Mucosa of stomach (tissue), 1 donor: Measurements from ENCODE around the gene LILRA2.
"Not testable (repeated sequence)": the region's sequence is repeated elsewhere in the genome, so short reads cannot be mapped to it uniquely, and the experiment has no call there.

Experiments
- H3K27me3 ChIP-seq: one replicate; pipeline ENCODE4 v1.7.0; 2013; ENCODE audit warnings: mild to moderate bottlenecking, low read length; ENCODE audit not compliant: control insufficient read depth, insufficient read depth
- H3K36me3 ChIP-seq: one replicate; pipeline ENCODE4 v1.7.0; 2013; ENCODE audit warnings: low read length; ENCODE audit not compliant: control insufficient read depth, insufficient read depth
- H3K4me1 ChIP-seq: one replicate; pipeline ENCODE4 v1.7.0; 2013; ENCODE audit warnings: mild to moderate bottlenecking, low read length; ENCODE audit not compliant: control insufficient read depth, insufficient read depth
- H3K4me3 ChIP-seq: one replicate; pipeline ENCODE4 v1.7.0; 2013; ENCODE audit warnings: low read length
- H3K9ac ChIP-seq: one replicate; pipeline ENCODE4 v1.7.0; 2013; ENCODE audit warnings: mild to moderate bottlenecking, low read length, moderate library complexity
- H3K9me3 ChIP-seq: one replicate; pipeline ENCODE4 v1.7.0; 2013; ENCODE audit warnings: mild to moderate bottlenecking, low read length, moderate library complexity; ENCODE audit not compliant: control insufficient read depth
- donor health status: Pancreatic carcinoma.

The LILRA2 gene

DNA sequence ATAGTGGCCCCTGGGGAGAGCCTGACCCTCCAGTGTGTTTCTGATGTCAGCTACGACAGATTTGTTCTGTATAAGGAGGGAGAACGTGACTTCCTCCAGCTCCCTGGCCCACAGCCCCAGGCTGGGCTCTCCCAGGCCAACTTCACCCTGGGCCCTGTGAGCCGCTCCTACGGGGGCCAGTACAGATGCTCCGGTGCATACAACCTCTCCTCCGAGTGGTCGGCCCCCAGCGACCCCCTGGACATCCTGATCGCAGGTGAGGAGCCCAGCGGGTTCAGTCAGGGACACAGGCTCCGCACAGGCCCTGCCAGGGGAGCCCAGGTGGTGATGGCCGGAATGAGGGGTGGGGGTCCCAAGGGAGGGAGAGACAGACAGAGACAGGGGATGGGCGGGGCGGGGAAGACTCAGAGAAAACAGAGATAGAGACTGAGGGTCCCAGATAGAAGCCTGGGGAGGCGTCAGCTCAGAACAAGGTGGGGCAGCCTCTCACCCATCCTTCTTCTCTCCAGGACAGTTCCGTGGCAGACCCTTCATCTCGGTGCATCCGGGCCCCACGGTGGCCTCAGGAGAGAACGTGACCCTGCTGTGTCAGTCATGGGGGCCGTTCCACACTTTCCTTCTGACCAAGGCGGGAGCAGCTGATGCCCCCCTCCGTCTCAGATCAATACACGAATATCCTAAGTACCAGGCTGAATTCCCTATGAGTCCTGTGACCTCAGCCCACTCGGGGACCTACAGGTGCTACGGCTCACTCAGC lies 22.3 kb downstream of the LILRA2 start:
- H3K4me3 ChIP-seq, H3K36me3 ChIP-seq, H3K4me1 ChIP-seq, H3K27me3 ChIP-seq, H3K9ac ChIP-seq, H3K9me3 ChIP-seq: not testable (repeated sequence)

GRCh38 chr19:54600212-54600611 lies 26.6 kb downstream of the LILRA2 start:
- Histone ChIP-seq H3K4me3 (no peak overlapping the region), H3K9ac (no peak overlapping the region), H3K27me3 (no peaks in the 10 kb centered on the region), H3K4me1 (no peaks in the 10 kb centered on the region), H3K9me3 (no peaks in the 10 kb centered on the region), H3K36me3 (no peaks in the 10 kb centered on the region)

DNA sequence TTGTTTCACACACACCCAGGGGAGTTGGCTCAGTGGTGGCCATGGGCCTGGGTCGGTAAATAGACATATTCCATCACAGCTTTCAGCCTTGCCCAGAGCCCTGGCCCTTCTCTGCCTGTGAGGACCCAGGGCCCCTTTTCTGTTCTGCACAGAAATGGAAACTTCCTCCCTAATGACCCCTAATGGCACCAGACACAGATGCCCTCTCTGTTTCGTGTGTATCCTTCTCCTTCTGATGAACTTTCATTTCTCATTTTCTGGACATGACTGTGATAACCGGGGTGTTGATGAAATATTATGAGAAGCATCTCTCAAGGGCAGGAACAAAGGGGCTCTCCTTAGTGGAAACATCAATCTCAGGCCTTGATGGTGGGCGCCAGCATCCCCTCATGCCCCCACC lies 32.6 kb downstream of the LILRA2 start:
- no peak overlapping the region for H3K4me3 ChIP-seq
- H3K4me1 ChIP-seq, result no peaks in the 10 kb centered on the region
- H3K36me3 ChIP-seq, result no peaks in the 10 kb centered on the region
- H3K27me3 ChIP-seq, result no peaks in the 10 kb centered on the region
- no peaks in the 10 kb centered on the region for H3K9me3 ChIP-seq
- no peak overlapping the region for H3K9ac ChIP-seq

DNA sequence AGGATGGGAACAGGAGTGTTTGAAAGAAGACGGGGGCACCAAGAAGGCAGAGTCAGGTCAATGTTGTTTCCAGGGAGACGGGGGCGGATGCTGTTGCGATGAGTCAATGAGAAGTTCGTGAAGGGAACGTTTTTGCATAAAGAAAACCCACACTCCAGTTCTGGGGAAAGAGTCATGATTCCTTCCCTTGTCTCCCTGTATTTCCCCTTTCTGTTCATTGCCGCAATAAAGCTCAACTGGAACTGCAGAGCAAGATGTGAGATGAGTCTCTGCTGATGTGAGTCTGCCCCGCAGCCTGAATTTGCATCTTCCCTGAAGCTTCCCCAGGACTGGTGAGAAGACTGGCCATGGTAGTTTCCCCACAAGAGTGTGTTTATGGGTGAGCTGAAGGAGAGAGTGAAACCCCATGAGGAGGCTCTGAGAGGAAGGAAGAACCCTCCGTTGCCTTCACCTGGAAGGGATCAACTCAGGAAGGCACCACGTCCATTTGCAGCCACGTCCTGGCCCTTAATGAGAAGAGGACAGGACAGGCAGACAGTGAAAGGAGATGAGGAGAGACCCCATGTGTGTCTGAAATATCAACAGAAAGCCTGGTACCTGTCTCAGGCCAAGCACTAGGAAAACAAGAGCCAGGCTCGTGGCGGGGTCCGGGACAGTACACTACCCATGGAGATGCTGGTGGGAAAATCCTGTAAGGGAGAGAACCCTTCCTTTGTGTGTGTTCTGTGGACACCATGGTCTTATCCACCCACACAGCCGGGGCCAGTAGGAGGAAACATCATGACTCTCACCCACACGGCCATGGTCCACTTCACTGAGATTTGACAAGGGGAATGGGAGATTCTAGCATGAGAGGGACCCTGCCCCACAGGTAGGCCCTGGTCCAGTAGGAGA lies 33.5 kb downstream of the LILRA2 start:
- H3K4me3 ChIP-seq, result no peak overlapping the region
- H3K27me3 ChIP-seq, result no peaks in the 10 kb centered on the region
- no peaks in the 10 kb centered on the region for H3K9me3 ChIP-seq
- H3K4me1 ChIP-seq, result no peaks in the 10 kb centered on the region
- H3K9ac ChIP-seq, result no peak overlapping the region
- no peaks in the 10 kb centered on the region for H3K36me3 ChIP-seq

GRCh38 chr19:54607785-54608150 lies 34.2 kb downstream of the LILRA2 start:
- Histone ChIP-seq H3K9me3 (no peaks in the 10 kb centered on the region), H3K27me3 (no peaks in the 10 kb centered on the region), H3K9ac (no peak overlapping the region), H3K4me1 (no peaks in the 10 kb centered on the region), H3K4me3 (no peak overlapping the region), H3K36me3 (no peaks in the 10 kb centered on the region)

- Histone ChIP-seq H3K4me1 (no peaks in the 10 kb centered on the region), H3K27me3 (no peaks in the 10 kb centered on the region), H3K9me3 (no peaks in the 10 kb centered on the region), H3K9ac (no peak overlapping the region), H3K4me3 (no peak overlapping the region), H3K36me3 (no peaks in the 10 kb centered on the region)
Observed at GRCh38 chr19:54608205-54608604, 34.6 kb downstream of the LILRA2 start.

GRCh38 chr19:54608792-54609191 lies 35.2 kb downstream of the LILRA2 start:
- Histone ChIP-seq H3K9me3 (no peaks in the 10 kb centered on the region), H3K36me3 (no peaks in the 10 kb centered on the region), H3K27me3 (no peaks in the 10 kb centered on the region), H3K9ac (no peak overlapping the region), H3K4me3 (no peak overlapping the region), H3K4me1 (no peaks in the 10 kb centered on the region)

DNA sequence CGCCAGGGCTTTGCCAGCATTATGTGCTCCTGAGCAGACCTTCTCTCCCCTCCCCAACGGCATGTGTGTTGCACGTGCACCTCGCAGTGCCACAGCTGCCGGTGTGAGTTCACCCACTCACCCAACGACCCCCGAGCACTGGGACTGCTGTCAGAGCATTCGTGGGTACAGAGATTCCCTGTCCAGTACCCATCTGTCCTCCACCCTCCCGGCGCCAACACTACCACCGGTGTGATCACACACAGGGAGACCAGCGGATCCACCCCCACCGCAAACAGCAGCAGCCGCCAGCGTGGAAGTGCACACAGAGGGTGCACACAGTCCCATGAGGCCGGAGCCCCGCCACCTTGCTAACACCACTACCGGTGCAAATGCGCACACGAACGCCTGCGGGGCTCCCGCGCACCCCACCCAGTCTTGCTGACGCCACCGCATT lies 35.8 kb downstream of the LILRA2 start:
- no peaks in the 10 kb centered on the region for H3K9me3 ChIP-seq
- H3K9ac ChIP-seq, result no peak overlapping the region
- no peak overlapping the region for H3K4me3 ChIP-seq
- H3K27me3 ChIP-seq, result no peaks in the 10 kb centered on the region
- H3K36me3 ChIP-seq, result no peaks in the 10 kb centered on the region
- H3K4me1 ChIP-seq, result no peaks in the 10 kb centered on the region

DNA sequence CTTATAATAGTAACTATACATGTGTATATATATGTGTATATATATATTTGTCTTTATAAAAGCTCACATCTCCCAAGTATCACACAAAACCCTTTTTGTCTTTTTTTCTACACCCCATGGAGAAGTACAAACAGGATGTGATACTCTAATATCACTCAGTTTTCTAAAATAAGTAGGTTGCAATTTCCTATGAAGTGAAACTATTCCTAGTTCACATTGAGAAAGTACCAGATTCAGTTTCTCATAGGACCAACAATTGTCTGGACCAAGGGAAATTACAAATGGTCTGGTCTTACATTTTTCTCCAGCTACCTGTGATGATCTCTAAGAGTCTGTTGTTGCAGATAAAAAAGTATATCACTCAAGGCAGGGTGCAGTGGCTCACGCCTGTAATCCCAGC lies 38.8 kb downstream of the LILRA2 start:
- no peaks in the 10 kb centered on the region for H3K4me1 ChIP-seq
- no peaks in the 10 kb centered on the region for H3K9me3 ChIP-seq
- no peaks in the 10 kb centered on the region for H3K27me3 ChIP-seq
- H3K36me3 ChIP-seq, result no peaks in the 10 kb centered on the region
- H3K4me3 ChIP-seq, result no peak overlapping the region
- H3K9ac ChIP-seq, result no peak overlapping the region

GRCh38 chr19:54614726-54615125 lies 41.1 kb downstream of the LILRA2 start:
- no peak overlapping the region for H3K4me3 ChIP-seq
- no peaks in the 10 kb centered on the region for H3K36me3 ChIP-seq
- H3K27me3 ChIP-seq, result no peaks in the 10 kb centered on the region
- H3K9ac ChIP-seq, result no peak overlapping the region
- no peaks in the 10 kb centered on the region for H3K4me1 ChIP-seq
- no peaks in the 10 kb centered on the region for H3K9me3 ChIP-seq

DNA sequence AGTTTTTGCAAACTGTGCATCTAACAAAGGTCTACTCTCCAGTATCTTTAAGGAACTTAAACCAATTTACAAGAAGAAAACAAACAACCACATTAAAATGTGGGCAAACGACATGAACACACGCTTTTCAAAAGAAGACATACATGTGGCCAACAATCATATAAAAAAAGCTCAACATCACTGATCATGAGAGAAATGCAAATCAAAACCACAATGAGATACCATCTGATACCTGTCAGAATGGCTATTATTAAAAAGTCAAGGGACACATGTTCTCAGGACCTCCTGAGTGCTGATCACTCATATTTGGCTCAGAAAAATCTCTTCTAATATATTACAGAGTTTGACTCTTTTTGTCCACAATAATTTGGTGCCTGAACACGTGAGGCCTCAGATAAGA lies 42.5 kb downstream of the LILRA2 start:
- H3K4me1 ChIP-seq, result no peaks in the 10 kb centered on the region
- no peaks in the 10 kb centered on the region for H3K9me3 ChIP-seq
- H3K4me3 ChIP-seq, result no peak overlapping the region
- no peak overlapping the region for H3K9ac ChIP-seq
- no peaks in the 10 kb centered on the region for H3K36me3 ChIP-seq
- no peaks in the 10 kb centered on the region for H3K27me3 ChIP-seq

DNA sequence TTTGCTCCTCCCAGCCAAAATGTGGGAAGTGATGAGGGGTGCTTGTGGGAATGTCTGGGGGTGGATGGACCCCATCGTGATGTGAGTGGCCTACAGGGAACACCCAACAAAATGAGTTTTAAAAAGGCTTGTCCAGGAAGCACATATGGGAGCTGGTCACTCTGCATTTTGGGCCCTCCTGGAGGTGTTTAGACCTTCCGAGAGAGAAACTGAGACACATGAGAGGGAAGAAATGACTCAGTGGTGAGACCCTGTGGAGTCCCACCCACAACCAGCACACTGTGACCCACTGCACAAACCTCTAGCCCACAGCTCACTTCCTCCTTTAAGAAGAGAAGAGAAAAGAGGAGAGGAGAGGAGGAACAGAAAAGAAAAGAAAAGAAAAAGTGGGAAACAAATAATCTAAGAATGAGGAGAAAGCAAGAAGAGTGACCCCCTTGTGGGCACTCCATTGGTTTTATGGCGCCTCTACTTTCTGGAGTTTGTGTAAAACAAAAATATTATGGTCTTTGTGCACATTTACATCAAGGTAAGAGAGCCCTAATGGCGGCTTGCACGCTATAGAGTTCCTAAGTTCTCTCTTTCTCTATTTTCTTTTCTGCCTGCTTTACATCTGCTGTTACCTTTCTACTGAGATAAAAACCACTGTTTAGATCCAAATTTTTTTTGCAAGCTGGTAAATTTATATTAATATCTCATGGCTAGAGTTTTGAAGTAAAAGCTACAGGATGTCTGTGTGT lies 43.4 kb downstream of the LILRA2 start:
- no peaks in the 10 kb centered on the region for H3K27me3 ChIP-seq
- no peaks in the 10 kb centered on the region for H3K36me3 ChIP-seq
- H3K4me1 ChIP-seq, result no peaks in the 10 kb centered on the region
- no peaks in the 10 kb centered on the region for H3K9me3 ChIP-seq
- no peak overlapping the region for H3K4me3 ChIP-seq
- no peak overlapping the region for H3K9ac ChIP-seq
